NCI-H510A (cell line): ENCODE data around the gene LAMA5.

Source experiments
- DNase-seq: peaks from one replicate; lab custom pipeline; 2025; lab: John Stamatoyannopoulos, UW

The LAMA5 gene

DNA sequence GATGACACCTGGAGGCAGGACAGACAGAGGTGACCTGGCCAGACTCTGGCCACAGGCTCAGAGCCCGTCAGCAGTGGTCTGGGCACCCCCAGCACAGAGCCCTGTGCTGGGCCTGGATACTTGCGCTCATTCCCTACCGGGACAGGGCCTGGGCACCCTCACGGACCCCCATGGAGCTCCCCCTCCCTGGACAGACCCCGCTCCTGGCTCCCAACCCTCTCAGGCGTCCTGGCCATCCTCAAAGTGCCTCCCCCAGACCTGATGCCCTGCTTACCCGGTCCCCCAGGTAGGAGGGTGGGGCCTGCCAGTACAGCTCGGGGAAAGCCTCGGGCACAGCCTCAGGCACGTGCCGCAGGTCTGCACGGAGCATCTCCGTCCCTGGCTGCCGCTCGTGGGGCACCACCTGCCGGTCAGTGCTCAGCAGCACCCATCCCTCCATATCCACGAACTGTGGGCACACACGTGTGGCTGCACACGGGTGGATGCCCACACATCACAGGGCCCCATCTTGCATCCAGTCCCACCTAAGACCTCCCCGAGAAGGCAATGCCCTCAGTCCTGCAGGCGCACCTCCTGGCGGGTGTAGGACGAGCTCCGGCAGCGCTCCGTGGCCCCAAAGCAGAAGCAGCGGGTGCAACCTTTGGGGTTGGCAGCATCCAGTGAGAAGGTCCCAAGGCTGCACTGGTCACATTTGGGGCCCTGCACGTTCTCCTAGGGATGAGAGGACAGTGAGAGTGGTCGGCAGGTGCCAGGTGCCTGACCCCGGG lies 40.0 kb downstream of the LAMA5 start:
- no peak for DNase-seq

DNA sequence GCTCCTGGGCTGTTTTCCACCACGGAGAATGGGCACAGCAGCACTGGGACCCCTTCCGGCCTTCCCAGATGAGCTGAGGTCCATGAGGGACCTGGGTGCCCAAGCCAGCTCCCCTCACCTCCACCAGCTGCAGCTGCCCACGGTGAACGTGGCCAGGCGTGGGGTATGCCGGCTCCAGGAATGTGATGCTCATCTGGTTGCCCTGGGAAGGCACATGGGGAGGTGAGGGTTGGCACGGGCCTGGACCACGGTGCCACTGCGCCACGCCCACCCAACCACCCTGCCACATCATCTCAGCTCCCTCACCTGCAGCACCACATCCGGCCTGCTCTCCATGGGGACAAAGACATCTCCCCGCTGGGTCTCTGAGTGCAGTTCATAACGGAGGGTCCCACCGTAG lies 40.6 kb downstream of the LAMA5 start:
- no peak for DNase-seq

DNA sequence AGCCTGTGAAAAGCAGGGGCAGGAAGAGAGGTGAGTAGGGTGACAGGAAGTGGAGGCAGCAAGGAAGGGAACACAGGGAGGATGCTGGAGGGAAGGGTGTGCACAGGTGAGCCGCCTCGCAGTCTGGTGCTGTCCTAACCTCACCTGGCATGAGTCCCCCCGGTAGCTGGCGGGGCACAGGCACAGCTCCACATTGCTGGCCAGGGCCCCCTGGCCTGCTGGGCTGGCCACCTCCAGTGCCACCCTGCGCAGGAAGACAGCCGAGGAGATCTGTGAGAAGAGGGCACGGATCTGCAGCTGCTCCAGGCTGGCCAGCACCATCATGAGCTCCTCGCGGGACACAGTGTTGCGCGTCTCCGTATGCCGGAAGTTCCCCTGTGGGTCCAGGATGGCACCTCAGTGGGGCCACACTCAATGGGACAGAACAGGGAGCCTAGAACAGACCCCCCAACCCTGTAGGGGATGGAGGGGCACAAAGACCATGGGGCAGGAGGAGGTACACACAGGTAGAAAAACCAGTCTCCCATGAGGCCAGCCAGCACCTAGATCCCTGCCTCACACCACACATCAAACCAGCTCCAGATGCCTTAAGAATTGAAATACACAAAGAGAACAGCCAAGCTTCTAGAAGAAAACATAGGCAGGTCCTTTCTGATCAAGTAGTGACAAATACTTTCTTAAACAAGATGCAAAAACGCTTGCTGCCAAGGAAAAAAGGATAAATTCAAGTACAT lies 41.8 kb downstream of the LAMA5 start:
- DNase-seq: no peak

DNA sequence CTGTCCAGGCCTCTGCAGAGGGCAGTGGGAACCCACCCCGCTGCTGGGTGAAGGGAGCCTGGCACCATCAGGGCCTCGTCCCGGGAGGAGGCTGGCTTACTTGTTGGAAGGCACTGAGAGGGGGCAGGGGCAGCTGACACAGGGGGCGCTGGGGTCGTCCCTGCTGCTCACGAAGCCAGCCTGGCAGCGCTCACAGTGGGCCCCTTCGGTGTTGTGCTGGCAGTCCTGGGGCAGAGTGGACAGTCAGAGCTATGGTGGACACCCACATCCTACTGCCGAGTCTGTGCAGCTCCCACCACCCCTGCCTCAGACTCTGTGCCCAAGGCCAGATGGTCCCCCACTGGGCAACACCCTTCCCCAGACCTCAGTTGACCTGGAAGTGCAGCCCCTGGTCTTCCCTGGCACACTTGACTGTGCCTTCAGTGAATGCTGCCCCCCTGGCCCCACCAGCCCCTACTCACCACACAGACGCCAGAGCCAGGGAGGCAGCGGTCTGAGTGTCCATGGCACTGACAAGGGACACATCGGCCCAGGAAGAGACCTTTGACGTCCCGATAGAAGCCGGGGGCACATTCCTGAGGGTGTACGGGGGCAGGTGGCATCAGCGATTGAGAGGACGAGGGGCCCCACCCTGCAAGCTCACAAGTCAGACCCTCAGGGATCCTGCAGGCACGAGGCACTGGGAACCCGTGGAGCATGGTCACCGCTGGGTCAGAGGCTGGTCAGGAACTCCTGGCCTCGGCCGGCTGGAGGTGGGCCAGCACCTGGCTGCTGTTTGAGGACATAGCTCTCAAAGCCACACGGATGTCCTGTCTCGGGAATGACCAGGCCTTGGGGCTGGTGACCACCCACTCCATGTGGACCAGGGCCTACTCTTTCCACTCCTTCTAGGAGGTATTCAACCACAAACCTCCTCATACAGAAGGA lies 42.9 kb downstream of the LAMA5 start:
- no peak for DNase-seq

DNA sequence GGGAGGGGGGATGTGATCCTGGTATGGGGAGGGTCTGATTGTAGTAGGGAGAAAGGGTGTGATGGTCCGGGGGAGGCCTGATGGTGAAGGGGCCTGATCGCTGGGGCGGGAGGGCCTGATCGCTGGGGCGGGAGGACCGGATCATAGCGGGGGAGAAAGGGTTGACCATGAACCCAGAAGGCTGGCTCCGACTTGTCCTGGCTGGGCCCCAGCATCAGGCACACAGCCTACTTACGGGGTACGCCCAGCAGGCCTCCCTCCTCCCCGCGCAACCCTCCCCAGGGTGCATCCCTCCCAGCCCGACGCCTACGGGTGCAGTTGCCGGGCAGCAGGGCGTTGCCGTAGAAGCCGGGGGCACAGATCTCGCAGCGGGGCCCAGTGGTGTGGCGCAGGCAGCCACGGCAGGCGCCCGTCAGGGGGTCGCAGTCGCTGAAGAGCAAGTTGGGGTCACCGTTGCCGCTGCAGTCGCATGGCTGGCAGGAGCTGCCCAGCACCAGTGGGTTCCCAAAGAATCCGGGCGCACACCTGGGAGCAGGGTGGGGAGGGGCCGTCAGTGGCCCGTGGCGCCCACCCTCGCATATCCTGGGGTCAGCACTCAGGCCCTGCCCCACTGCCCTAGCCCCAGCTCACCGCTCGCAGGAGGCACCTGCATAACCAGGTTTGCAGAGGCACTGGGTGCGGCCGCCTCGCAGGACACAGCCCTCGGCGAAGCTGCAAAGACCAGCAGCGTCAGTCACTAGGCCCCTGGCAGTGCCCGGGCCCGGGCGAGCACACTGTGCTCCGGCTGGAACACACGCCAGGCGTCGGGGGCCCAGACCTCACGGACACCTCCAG lies 43.7 kb downstream of the LAMA5 start:
- DNase-seq: no peak

DNA sequence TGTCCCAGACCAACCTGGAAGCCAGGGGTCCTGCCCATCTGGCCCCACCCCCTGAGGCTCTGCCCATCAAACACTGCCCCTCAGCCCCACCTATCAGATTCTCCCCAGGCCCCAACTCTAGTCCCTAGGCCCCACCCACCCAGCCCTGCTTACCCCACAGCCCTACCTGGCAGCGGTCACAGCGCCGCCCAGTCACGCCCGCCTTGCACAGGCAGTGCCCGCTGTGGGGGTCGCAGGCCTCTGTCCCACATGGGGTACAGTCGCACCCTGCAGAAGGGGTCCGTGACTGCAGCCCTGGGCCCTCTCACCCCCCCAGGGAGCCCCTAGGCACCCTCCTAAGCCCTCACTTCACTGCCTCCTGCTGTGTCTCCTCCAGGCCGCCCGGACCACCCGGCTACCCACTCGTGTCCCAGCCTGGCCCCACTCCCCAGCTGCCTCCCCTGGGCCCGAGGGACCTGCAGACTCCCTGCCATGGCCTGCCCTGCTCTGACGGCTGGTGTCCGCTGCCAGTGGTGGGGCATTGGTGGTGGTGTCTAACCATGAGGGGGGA lies 44.5 kb downstream of the LAMA5 start:
- DNase-seq: no peak

DNA sequence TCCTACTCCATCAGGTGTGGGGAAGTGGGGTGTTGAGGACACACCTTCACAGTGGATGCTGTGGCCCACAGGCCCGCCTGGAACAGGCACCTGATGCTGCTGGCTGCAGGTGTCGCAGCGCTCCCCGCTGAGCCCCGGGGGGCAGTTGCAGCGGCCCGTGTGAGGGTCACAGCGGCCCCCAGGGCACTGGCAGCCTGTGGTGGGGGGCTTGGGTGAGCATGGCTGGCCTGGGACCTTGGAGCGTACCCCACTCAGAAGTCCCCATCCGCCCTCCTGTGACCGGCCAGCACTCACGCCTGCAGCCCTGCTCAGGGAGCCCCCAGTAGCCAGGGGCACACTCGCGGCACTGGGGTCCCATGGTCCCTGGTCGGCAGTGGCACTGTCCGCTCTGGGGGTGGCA lies 45.1 kb downstream of the LAMA5 start:
- DNase-seq: no peak

DNA sequence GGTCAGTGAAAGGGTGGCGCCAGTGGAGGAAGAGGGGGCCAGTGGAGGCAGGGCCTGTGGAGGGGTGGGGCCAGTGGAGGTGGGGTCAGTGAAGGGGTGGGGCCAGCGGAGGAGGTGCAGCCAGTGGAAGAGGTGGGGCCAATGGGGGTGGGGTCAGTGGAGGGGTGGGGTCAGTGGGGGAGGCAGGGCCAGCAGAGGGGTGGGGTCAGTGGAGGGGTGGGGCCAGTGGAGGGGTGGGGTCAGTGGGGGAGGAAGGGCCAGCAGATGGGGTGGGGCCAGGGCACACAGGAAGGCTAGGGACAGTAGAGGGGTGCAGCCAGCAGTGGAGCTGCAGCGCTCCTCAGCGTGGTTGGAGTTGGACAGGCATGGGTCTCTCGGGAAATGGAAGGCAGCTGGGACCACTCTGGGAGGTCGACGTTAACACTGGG lies 45.6 kb downstream of the LAMA5 start:
- no peak for DNase-seq

DNA sequence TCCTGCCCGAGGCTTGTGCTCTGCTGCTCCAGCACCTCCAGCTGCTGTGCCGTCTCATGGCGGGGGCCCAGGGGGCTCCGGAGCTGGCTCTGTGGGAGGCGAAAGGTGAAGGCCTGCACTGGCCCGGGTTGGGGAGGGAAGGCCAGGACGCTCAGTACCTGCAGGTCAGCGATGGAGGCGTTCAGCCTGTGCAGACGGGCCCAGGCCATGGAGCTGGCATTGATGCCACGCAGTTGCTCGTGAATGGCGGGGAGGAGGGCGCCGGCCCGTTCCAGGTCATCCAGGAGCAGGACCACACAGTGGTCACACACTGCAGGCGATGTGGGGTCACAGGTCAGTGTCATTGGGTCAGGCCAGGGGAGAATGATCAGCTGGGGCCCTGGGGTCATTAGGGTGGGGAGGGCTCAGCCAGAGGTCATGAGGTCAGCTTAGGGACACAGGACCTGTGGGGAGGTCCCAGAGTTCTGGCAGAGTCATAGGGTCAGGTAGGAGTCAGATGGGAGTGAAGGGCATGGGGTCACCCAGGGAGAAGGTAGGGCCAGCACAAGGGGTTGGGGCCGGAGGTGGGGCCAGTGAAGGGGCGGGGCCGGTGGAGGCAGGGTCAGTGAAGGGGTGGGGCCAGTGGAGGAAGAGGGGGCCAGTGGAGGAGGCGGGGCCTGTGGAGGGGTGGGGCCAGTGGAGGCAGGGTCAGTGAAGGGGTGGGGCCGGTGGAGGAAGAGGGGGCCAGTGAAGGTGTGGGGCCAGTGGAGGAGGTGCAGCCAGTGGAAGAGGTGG lies 46.3 kb downstream of the LAMA5 start:
- DNase-seq: no peak

DNA sequence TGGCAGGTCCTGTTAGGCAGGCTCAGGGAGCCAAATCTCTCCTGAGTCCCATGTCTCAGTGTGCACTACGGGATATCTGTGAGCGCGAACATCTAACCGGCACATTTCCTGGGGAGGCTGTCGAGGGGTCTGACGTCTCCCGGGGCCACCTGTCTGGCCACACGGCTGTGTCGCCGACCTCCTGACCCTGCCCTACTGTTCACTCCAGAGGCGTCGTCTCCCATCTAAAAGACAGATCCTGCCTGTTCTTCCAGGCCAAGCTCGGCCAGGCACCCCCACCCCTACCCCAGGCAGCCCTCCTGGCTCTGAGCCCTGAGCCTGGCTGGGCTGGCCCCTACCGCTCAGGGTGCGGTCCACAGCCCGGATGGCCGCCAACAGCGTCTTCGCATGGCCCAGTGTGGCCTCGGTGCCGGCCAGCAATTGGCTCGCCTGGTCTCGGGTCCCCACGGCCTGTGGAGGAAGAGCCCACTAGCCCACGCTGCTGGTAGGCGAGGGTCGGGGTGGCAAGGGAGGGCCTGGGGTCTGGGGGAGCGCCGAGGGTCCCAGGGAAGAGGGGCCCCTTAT lies 47.7 kb downstream of the LAMA5 start:
- no peak for DNase-seq

DNA sequence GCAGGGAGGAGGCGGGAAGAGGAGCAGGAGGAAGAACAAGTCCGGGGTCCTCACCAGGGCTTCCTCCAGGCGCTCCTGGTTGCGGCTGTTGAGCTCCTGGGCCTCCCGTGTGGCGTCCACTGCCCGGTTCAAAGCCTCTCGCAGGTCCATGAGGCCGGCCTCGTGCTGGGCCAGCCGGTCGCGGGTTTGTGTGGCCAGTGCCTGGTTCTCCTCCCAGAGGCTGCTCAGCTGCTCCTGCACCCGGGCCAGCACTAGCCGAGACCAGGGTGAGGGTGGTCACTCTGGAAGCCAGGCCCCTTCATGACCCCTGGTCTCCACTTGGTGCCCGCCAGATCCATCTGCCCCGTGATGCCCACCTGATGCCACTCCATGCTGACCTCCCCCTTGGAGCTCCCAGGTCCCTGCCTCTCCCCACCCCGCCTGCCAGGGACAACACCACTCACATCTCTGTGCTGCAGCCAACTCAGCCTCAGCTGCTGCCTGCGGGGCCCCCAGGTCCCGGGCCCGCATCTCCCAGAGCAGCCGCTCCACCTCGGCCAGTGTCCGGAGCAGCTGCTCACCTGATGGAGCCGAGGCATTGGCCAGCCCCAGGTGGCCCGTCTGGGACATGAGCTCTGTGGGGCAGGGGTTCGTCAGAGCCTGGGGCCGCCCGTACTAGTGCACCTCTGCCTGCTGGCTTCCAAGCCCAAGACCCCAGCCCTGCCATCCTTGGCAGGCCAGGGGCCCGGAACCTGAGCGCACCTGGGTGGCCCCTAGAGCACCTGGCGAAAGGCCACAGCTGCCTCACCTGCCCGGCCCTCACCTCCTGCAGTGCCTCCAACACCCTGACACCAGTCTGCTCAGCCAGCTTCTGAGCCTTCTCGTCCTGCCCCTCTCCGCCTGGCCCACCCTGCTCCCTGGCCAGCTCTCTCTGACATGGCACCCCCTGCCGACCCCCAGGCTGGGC lies 48.4 kb downstream of the LAMA5 start:
- no peak for DNase-seq

DNA sequence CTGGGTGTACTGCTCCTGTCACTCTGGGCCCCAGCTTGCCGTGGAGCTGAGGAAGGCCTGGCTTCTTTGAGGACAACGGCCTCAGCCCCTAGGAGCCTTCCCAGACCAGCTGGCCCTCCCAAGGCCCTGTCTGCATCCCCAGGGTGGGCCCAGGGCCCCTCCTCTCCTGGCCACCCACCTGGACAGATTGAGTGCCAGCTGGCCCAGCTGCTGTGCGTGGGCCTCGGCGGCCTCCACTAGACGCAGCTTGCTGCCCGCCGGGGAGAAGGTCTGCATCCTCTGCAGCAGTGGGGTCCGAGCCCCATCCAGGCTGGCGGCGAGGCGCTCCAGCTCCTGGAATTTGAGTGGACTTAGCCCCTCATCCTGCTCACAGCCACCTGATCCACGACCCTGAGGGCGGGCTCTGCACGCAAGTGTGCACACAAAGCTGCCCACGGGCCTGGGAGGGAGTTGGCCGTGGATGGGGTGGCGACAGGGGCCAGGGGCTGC lies 49.9 kb downstream of the LAMA5 start:
- DNase-seq: no peak

DNA sequence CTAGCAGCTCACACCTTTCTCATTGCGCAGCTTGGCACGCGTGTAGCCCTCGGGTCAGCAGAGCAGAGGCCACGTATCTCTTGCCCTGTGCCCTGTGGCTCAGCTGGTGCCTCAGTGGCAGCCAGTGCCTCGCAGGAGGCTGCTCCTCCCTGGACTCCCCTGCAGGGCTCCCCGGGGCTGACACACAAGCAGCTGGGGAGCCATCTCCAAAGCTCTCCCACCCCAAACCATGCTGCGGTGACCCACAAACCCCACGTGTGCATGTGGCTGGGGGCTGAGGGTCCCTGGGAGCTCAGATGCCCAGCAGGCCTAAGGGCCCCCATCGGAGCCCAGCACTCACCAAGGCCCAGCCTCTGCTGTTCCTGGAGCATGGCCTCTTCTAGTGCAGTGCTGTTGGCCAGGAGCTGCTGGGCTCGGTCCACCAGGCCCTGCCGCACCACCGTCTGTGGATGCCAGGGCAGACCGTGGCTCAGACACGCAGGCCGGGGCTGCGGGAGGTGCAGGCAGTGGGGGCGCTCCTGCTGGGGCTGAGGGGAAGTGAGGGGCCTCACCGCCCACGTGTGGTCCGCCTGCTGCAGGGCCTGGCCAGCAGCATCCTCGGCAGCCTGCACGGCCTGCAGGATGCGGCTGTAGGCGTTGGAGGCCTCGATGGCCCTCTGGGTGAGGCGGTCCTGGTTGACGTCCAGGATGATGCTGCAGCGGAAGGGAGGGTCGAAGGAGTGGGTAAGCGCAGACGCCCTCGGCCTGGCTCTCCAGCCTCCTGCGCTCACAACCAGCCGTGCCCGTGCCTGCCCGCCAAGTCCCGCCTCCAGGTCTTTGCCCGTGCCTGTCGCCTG lies 50.6 kb downstream of the LAMA5 start:
- DNase-seq: no peak

DNA sequence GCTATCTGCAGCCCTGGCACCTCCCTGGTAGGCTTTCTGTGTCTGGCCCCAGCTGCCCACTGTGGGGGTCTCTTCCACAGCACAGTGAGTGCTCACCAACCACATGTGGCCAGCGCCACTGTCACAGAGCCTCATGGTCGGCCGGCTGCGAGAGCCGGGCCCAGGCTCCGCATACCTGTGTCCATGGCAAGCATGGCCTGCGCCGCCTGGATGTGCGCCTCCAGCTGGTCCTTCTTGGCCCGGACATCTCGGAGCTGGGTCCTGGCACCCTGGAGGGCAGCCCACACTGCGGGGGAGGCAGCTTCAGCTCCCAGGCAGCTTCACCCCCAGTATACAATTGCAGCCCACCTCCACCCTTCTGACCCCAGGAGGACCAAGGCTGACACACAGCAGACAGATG lies 51.3 kb downstream of the LAMA5 start:
- no peak for DNase-seq

DNA sequence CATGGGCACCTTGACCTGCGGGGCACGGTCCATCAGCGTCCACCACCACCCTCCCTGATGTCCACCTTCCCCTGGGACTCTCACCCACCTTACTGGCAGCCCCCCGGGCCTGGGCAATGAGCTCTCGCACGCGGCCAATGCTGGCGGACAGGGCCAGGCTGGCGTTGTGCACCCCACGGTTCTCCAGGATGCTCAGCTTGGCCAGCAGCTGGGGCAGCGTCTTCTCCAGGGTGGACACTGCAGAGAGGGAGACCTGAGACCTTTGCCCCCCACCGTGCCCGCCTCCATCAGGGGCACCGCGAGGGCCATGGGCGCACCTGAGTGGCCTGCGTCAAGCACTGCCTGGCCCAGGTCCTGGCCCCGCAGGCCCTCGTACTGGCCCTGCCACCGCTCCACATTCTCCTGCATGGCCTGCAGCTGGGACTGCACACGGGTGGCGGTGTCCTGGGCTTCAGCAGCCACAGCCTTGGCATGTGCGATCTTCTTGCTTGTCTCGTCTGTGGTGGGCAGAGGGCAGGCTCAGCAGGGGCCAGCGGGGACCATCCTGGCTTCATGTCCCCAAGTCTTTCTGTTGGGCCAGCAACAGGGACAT lies 52.3 kb downstream of the LAMA5 start:
- DNase-seq: no peak

DNA sequence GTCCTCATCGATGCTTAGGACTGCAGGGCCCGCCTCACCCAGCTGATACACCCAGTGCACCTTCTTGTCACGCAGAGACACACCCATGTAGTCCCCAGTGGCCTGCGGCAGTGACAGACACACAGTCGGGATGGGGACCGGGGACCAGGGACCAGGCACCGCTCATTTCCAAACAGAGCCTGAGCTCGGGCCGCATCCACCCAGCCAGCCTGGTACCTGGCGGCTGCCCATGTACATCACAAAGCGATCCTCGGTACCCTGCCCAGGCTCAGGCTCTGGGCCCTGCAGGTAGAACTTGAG lies 52.8 kb downstream of the LAMA5 start:
- no peak for DNase-seq

DNA sequence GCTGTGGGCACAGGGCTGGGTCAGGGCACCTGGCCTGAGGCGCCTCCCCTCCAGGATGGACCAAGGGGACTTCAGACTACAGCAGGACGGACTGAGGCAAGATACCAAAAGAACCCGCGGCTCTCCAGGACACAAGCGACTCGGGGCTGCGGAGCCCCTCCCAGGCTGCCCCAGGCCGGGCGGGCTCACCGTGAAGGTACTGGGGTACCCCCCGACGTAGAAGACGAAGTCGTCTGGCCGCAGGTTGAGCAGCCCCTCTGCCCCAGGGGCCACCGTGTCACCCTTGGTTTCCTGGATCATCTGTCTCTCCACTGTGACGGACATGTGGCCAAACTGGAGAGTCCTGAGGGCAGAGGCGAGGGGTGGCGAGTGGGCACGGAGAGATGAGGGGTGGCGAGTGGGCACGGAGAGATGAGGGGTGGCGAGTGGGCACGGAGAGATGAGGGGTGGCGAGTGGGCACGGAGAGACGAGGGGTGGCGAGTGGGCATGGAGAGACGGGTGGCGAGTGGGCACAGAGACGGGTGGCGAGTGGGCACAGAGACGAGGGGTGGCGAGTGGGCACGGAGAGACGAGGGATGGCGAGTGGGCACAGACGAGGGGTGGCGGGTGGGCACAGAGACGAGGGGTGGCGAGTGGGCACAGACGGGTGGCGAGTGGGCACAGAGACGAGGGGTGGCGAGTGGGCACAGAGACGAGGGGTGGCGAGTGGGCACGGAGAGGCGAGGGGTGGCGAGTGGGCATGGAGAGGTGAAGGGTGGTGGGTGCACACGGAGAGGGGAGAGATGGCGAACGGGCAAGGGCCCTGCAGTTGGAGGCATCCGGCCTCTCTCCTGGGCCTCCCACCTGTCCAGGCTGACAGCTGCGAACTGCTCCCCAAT lies 53.4 kb downstream of the LAMA5 start:
- DNase-seq: no peak
